Lung (tissue), 12 donors: ENCODE data around the gene MRPL32. TPM values are rescaled to one million over a fixed set of nuclear protein-coding genes. Genes with fewer than 3 reads are reported as not detected.

Source experiments
- ATAC-seq: fragments of 200-7000 bp; cut with Tn5 transposase; one replicate; pipeline ENCODE4 v1.9.1; 2020; ENCODE audit warnings: moderate number of reproducible peaks; ENCODE audit not compliant: insufficient read depth, low FRiP score
- DNase-seq, 3 donors: peaks; one replicate each; pipeline ENCODE4 v3.0.0-alpha.2; 2013 to 2017
- H3K27ac ChIP-seq, 2 donors: one replicate each; pipeline ENCODE4 v1.5.1; 2013; ENCODE audit warnings: mild to moderate bottlenecking in 2 of 2, moderate library complexity in 2 of 2, control low read depth in 1 of 2, inconsistent platforms in 1 of 2, low read depth in 1 of 2, low read length in 1 of 2
- H3K27me3 ChIP-seq, 3 donors: one replicate each; pipeline ENCODE4 v1.5.1; 2013; ENCODE audit warnings: low read length in 2 of 3; ENCODE audit not compliant: control insufficient read depth in 3 of 3, insufficient read depth in 3 of 3
- H3K36me3 ChIP-seq, 4 donors: one replicate each; pipeline ENCODE4 v1.5.1; 2013; ENCODE audit warnings: low read length in 4 of 4, mild to moderate bottlenecking in 1 of 4, moderate library complexity in 1 of 4; ENCODE audit not compliant: control insufficient read depth in 4 of 4, insufficient read depth in 4 of 4
- H3K4me1 ChIP-seq, 5 donors: one replicate each; pipeline ENCODE4 v1.5.1; 2013; ENCODE audit warnings: low read length in 5 of 5, mild to moderate bottlenecking in 2 of 5, moderate library complexity in 1 of 5; ENCODE audit not compliant: control insufficient read depth in 5 of 5, insufficient read depth in 5 of 5
- H3K4me3 ChIP-seq: one replicate; pipeline ENCODE4 v1.5.1; 2013; ENCODE audit warnings: mild to moderate bottlenecking, control low read depth, moderate library complexity
- H3K9ac ChIP-seq, 2 donors: one replicate each; pipeline ENCODE4 v1.5.1; 2013; ENCODE audit warnings: low read length in 2 of 2, control low read depth in 1 of 2; ENCODE audit not compliant: insufficient read depth in 1 of 2
- H3K9me3 ChIP-seq, 4 donors: one replicate each; pipeline ENCODE4 v1.5.1; 2013; ENCODE audit warnings: low read length in 3 of 4, mild to moderate bottlenecking in 1 of 4, moderate library complexity in 1 of 4; ENCODE audit not compliant: control insufficient read depth in 4 of 4, insufficient read depth in 3 of 4
- CTCF ChIP-seq: IDR thresholded peaks from 2 replicates; pipeline ENCODE4 v1.5.1; 2012; ENCODE audit warnings: mild to moderate bottlenecking; ENCODE audit errors: control extremely low read depth, extremely low read depth
- WGBS, 2 donors: extraction: QIAGEN DNeasy Blood & Tissue Kit; methylation state at CpG; one replicate each; pipeline ENCODE4 v1.1.7; 2013; 5-methylcytosine and 5-hydroxymethylcytosine counted together
- polyA plus RNA-seq, 2 donors: library from polyadenylated mRNA; stranded (reverse); fragments of 200-250 nt; gene quantifications; one replicate each; pipeline ENCODE4 v1.2.1, GENCODE V29; 2013
- total RNA-seq, 2 donors: library from RNA; depleted of rRNA in 1 of 2; stranded (reverse); fragments of >200 nt in 1 of 2; gene quantifications; one replicate each; pipeline ENCODE4 v1.2.1, GENCODE V29; 2014 to 2021
- donor health status: control.
- donor health status: control.
- donor health status: Bipolar disorder and iron deficiency.
- donor health status: healthy.
- donor health status: DM: yes; HTN: yes; CAD: no.

The MRPL32 gene
- total and polyA plus RNA-seq, 4 donors: 34.4 to 111 (median 58.6) TPM

DNA sequence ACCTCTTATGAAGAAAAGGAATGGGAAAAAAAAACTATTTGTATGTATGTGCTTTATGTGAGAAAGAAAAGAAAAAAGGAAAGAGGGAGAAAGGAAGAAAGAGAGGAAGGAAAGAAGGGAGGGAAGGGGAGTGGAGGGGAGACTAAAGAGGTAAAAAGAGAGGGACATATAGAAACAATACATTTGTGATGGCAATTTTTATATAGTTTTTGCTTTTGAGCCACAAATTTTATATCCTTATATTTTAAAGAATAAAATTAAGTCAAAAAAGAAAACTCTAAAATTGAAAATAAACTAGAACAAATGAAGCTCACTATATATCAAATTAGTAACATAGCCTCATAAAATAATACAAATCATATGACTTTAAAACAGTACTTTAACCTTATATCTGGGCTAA is 31.3 kb upstream of the MRPL32 start:
- Histone ChIP-seq H3K27ac (no peak overlapping the region), H3K9me3 (no peaks in the 10 kb centered on the region), H3K9ac (no peak overlapping the region), H3K4me1 (no peaks in the 10 kb centered on the region), H3K4me3 (no peak overlapping the region), H3K36me3 (no peaks in the 10 kb centered on the region), H3K27me3 (no peaks in the 10 kb centered on the region)
- no peak for ATAC-seq
- no peak for DNase-seq
- TF ChIP-seq CTCF: no peak

GRCh38 chr7:42902331-42902730 is 29.8 kb upstream of the MRPL32 start:
- WGBS, 2 donors: 37 to 60% methylated on average over 3 of the region's 3 CpGs
- no peak for ATAC-seq

GRCh38 chr7:42906181-42906580 is 26.0 kb upstream of the MRPL32 start:
- TF ChIP-seq CTCF: no peak
- DNase-seq (no peak), ATAC-seq (no peak)
- Histone ChIP-seq H3K27ac (no peak overlapping the region), H3K9me3 (no peaks in the 10 kb centered on the region), H3K27me3 (no peaks in the 10 kb centered on the region), H3K36me3 (peaks cover 0 to 5% (median 0%) of the 10 kb centered on the region in 4 donors), H3K4me1 (peaks cover 0 to 11% (median 5%) of the 10 kb centered on the region in 5 donors), H3K9ac (no peak overlapping the region), H3K4me3 (no peak overlapping the region)
- WGBS, 2 donors: 100% methylated on average over 1 of the region's 1 CpG

More at GRCh38 chr7:42902331-42902730, 29.8 kb upstream of the MRPL32 start:
- Histone ChIP-seq H3K36me3 (no peaks in the 10 kb centered on the region), H3K4me3 (no peak overlapping the region), H3K9me3 (no peaks in the 10 kb centered on the region), H3K27ac (no peak overlapping the region), H3K9ac (no peak overlapping the region), H3K27me3 (no peaks in the 10 kb centered on the region), H3K4me1 (no peaks in the 10 kb centered on the region)
- no peak for DNase-seq
- TF ChIP-seq CTCF: no peak

DNA sequence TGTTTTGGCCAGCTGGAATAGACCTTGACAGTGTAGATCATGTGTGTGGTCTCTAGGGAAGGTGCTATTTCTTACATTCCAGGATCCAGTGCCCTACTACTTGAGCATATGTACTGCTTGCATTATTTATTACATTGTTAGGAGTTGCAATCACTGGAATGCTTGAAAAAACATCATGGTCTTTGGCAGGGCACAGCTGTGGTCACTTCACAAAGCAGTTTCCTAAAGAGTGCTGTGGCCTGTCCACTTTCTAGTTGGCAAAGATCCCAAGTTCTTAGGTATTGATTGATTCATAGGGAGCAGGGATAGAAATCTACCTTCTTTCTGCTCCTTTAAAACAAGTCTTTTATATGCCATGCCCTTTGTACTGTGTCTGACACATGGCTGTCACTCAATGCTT is 24.9 kb upstream of the MRPL32 start:
- H3K27me3 ChIP-seq: no peaks in the 10 kb centered on the region
- H3K36me3 ChIP-seq: peaks cover 0 to 5% (median 0%) of the 10 kb centered on the region in 4 donors
- ATAC-seq: no peak
- no peak for TF ChIP-seq CTCF
- peaks cover 0 to 14% (median 8%) of the 10 kb centered on the region in 5 donors for H3K4me1 ChIP-seq
- H3K9me3 ChIP-seq: no peaks in the 10 kb centered on the region
- no peak overlapping the region for H3K9ac ChIP-seq
- no peak for DNase-seq
- H3K27ac ChIP-seq: no peak overlapping the region
- H3K4me3 ChIP-seq: no peak overlapping the region
